ENCODE results near the gene COL2A1.

Gene COL2A1

GRCh38 chr12:48034835-48035805 is 30.8 kb upstream of the COL2A1 start:
- Histone ChIP-seq H3K9me3 (ENCODE audit: control insufficient read depth, insufficient read depth, low read depth, low read length) (no peaks in the 10 kb centered on the region), H3K27ac (ENCODE audit: extremely low read depth, low read depth, low read length) (no peak overlapping the region), H3K4me1 (ENCODE audit: control insufficient read depth, insufficient read depth, low read length) (peaks cover 3% of the 10 kb centered on the region; the same call in 1 of the 2 replicates), H3K36me3 (ENCODE audit: control insufficient read depth in 2 of 2, insufficient read depth in 1 of 2, low read length in 2 of 2) (no peaks in the 10 kb centered on the region), H3K4me3 (ENCODE audit: low read depth, low read length) (no peak overlapping the region)
- CTCF ChIA-PET = interaction anchor here (0.5 to 0.6 kb wide), 3 partner anchors 51 to 983 kb away, joined by 3 to 4 read pairs (median 3); no protein-coding TSS in a partner anchor
- no peak for TF ChIP-seq ZBTB11 (tag by site-specific recombination; conservative IDR thresholded peaks at IDR 0.05; ENCODE audit: low read depth)
- TF ChIP-seq ZNF2 (tag by site-specific recombination; IDR thresholded peaks at IDR 0.05) = no peak
- TF ChIP-seq ZNF518A (tag by site-specific recombination; conservative IDR thresholded peaks at IDR 0.05; ENCODE audit: low read depth) = no peak
- TF ChIP-seq ZSCAN16 (tag by site-specific recombination; IDR thresholded peaks at IDR 0.05) = no peak
- TF ChIP-seq ZIC2 (tag by site-specific recombination; IDR thresholded peaks at IDR 0.05) = no peak
- no peak for TF ChIP-seq ZNF175 (tag by site-specific recombination; IDR thresholded peaks at IDR 0.05)
- no peak for TF ChIP-seq PBX3 (CRISPR knock-in tag; IDR thresholded peaks at IDR 0.05)
- TF ChIP-seq TSHZ1 (tag by site-specific recombination; IDR thresholded peaks at IDR 0.05; ENCODE audit: borderline replicate concordance) = no peak
- no peak for TF ChIP-seq KLF7 (tag by site-specific recombination; IDR thresholded peaks at IDR 0.05; ENCODE audit: borderline replicate concordance)
- TF ChIP-seq CTCF (tag by site-specific recombination; IDR thresholded peaks at IDR 0.05) = no peak
- TF ChIP-seq GFI1B (tag by site-specific recombination; IDR thresholded peaks at IDR 0.05) = no peak
- no peak for TF ChIP-seq OSR2 (tag by site-specific recombination; IDR thresholded peaks at IDR 0.05)
- no peak for TF ChIP-seq ZNF221 (tag by site-specific recombination; IDR thresholded peaks at IDR 0.05; ENCODE audit: borderline replicate concordance)
- no peak for TF ChIP-seq ZNF223 (tag by site-specific recombination; IDR thresholded peaks at IDR 0.05)
- no peak for TF ChIP-seq ZNF747 (tag by site-specific recombination; IDR thresholded peaks at IDR 0.05)
- TF ChIP-seq ZNF366 (tag by site-specific recombination; conservative IDR thresholded peaks at IDR 0.05) = no peak
- TF ChIP-seq ZNF548 (tag by site-specific recombination; IDR thresholded peaks at IDR 0.05) = no peak
- TF ChIP-seq ZNF121 (tag by site-specific recombination; IDR thresholded peaks at IDR 0.05) = no peak
- TF ChIP-seq GLIS1 (tag by site-specific recombination; IDR thresholded peaks at IDR 0.05) = no peak
- POLR2A ChIA-PET = interaction anchor here (1.2 kb wide), 1 partner anchor 18 kb away, joined by 3 read pairs; no protein-coding TSS in a partner anchor

All from HEK293 (cell line).